ENCODE results near the gene SDC3.

The SDC3 gene

GRCh38 chr1:30863858-30864604 lies 44.5 kb downstream of the SDC3 start:
- no peak overlapping the region for H3K4me3 ChIP-seq (replicated peaks; ENCODE audit: insufficient read depth, low read length)
- H3K27ac ChIP-seq (replicated peaks), result no peak overlapping the region
- DNase-seq (ENCODE audit: low read depth in 1 of 2, low spot score in 1 of 2), result no peak
- no peak for TF ChIP-seq REST (IDR thresholded peaks at IDR 0.05; ENCODE audit: insufficient replicate concordance, low read depth)
- TF ChIP-seq GABPA (IDR thresholded peaks at IDR 0.05; ENCODE audit: low read depth), result no peak
- no peak for TF ChIP-seq POLR2AphosphoS5 (IDR thresholded peaks at IDR 0.05; ENCODE audit: low read depth)
- TF ChIP-seq SPI1 (IDR thresholded peaks at IDR 0.05; ENCODE audit: borderline replicate concordance, low read depth), result no peak
- TF ChIP-seq CTCF (IDR thresholded peaks at IDR 0.05; ENCODE audit: insufficient read depth, low read length), result no peak
- peaks cover 10% of the 10 kb centered on the region for H3K27me3 ChIP-seq (ENCODE audit: insufficient read depth, poor library complexity, severe bottlenecking)

GRCh38 chr1:30860320-30860652 lies 48.3 kb downstream of the SDC3 start:
- H3K4me3 ChIP-seq (replicated peaks; ENCODE audit: insufficient read depth, low read length), result no peak overlapping the region
- no peak for TF ChIP-seq POLR2AphosphoS5 (IDR thresholded peaks at IDR 0.05; ENCODE audit: low read depth)
- TF ChIP-seq SPI1 (IDR thresholded peaks at IDR 0.05; ENCODE audit: borderline replicate concordance, low read depth), result no peak
- no peak for TF ChIP-seq CTCF (IDR thresholded peaks at IDR 0.05; ENCODE audit: insufficient read depth, low read length)
- no peak for TF ChIP-seq GABPA (IDR thresholded peaks at IDR 0.05; ENCODE audit: low read depth)
- TF ChIP-seq REST (IDR thresholded peaks at IDR 0.05; ENCODE audit: insufficient replicate concordance, low read depth), result no peak
- no peak for DNase-seq (ENCODE audit: low read depth in 1 of 2, low spot score in 1 of 2)
- H3K27ac ChIP-seq (replicated peaks), result no peak overlapping the region
- peaks cover 14% of the 10 kb centered on the region for H3K27me3 ChIP-seq (ENCODE audit: insufficient read depth, poor library complexity, severe bottlenecking)

- TF ChIP-seq CTCF (IDR thresholded peaks at IDR 0.05; ENCODE audit: insufficient read depth, low read length) (no peak), REST (IDR thresholded peaks at IDR 0.05; ENCODE audit: insufficient replicate concordance, low read depth) (no peak)
- Histone ChIP-seq H3K4me3 (replicated peaks; ENCODE audit: insufficient read depth, low read length) (no peak overlapping the region), H3K27ac (replicated peaks) (no peak overlapping the region), H3K27me3 (ENCODE audit: insufficient read depth, poor library complexity, severe bottlenecking) (peaks cover 5% of the 10 kb centered on the region)
- no peak for DNase-seq (ENCODE audit: low read depth in 1 of 2, low spot score in 1 of 2)
Observed at GRCh38 chr1:30857964-30858363, 50.6 kb downstream of the SDC3 start.

All from HL-60 (cell line).